ENCODE data around the gene MRPL49.

The MRPL49 gene

GRCh38 chr11:65102142-65103095, 19.7 kb upstream of the MRPL49 start:
- Histone ChIP-seq H3K4me3 (no peak overlapping the region), H3K27ac (peak overlapping the region in 1 of 2 donors; percentile 58)
- no peak for TF ChIP-seq CTCF (IDR thresholded peaks at IDR 0.05)
- DNase-seq (ENCODE audit: low spot score): no peak

GRCh38 chr11:65103476-65103875, 18.6 kb upstream of the MRPL49 start:
- no peak for DNase-seq (ENCODE audit: low spot score)
- TF ChIP-seq CTCF (IDR thresholded peaks at IDR 0.05): no peak
- no peak overlapping the region for H3K4me3 ChIP-seq
- no peak overlapping the region for H3K27ac ChIP-seq

GRCh38 chr11:65104628-65105027, 17.5 kb upstream of the MRPL49 start:
- Histone ChIP-seq H3K27ac (no peak overlapping the region), H3K4me3 (no peak overlapping the region)
- no peak for DNase-seq (ENCODE audit: low spot score)
- no peak for TF ChIP-seq CTCF (IDR thresholded peaks at IDR 0.05)

- no peak overlapping the region for H3K4me3 ChIP-seq
- no peak overlapping the region for H3K27ac ChIP-seq
- no peak for DNase-seq (ENCODE audit: low spot score)
- no peak for TF ChIP-seq CTCF (IDR thresholded peaks at IDR 0.05)
Measured at GRCh38 chr11:65107078-65107477, 15.0 kb upstream of the MRPL49 start.

GRCh38 chr11:65107751-65108468, 14.2 kb upstream of the MRPL49 start:
- no peak overlapping the region for H3K4me3 ChIP-seq
- H3K27ac ChIP-seq: no peak overlapping the region
- no peak for DNase-seq (ENCODE audit: low spot score)
- no peak for TF ChIP-seq CTCF (IDR thresholded peaks at IDR 0.05)

- no peak overlapping the region for H3K27ac ChIP-seq
- no peak overlapping the region for H3K4me3 ChIP-seq
- no peak for DNase-seq (ENCODE audit: low spot score)
- TF ChIP-seq CTCF (IDR thresholded peaks at IDR 0.05): no peak
Measured at GRCh38 chr11:65108469-65109123, 13.5 kb upstream of the MRPL49 start.
